ENCODE data around the gene PDZK1IP1.

Gene PDZK1IP1

GRCh38 chr1:47226839-47227215 is 37.0 kb upstream of the PDZK1IP1 start:
- H3K27me3 ChIP-seq (ENCODE audit: control insufficient read depth, insufficient read depth, low read length): peaks cover 14% of the 10 kb centered on the region
- H3K4me3 ChIP-seq (ENCODE audit: low read depth, low read length): no peak overlapping the region
- no peak overlapping the region for H2AFZ ChIP-seq
- H3K27ac ChIP-seq: no peak overlapping the region
- H3K9me3 ChIP-seq (ENCODE audit: control insufficient read depth, low read length): no peaks in the 10 kb centered on the region
- H3K9ac ChIP-seq: no peak overlapping the region
- no peak overlapping the region for H3K4me2 ChIP-seq (ENCODE audit: low read length)
- H3K36me3 ChIP-seq (ENCODE audit: control insufficient read depth, insufficient read depth, low read length): no peaks in the 10 kb centered on the region
- H3K79me2 ChIP-seq: no peaks in the 10 kb centered on the region
- TF ChIP-seq, protein P1, sequence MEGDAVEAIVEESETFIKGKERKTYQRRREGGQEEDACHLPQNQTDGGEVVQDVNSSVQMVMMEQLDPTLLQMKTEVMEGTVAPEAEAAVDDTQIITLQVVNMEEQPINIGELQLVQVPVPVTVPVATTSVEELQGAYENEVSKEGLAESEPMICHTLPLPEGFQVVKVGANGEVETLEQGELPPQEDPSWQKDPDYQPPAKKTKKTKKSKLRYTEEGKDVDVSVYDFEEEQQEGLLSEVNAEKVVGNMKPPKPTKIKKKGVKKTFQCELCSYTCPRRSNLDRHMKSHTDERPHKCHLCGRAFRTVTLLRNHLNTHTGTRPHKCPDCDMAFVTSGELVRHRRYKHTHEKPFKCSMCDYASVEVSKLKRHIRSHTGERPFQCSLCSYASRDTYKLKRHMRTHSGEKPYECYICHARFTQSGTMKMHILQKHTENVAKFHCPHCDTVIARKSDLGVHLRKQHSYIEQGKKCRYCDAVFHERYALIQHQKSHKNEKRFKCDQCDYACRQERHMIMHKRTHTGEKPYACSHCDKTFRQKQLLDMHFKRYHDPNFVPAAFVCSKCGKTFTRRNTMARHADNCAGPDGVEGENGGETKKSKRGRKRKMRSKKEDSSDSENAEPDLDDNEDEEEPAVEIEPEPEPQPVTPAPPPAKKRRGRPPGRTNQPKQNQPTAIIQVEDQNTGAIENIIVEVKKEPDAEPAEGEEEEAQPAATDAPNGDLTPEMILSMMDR (IDR thresholded peaks at IDR 0.05): no peak
- H3K4me1 ChIP-seq: no peaks in the 10 kb centered on the region

GRCh38 chr1:47226121-47226838 is 36.4 kb upstream of the PDZK1IP1 start:
- no peaks in the 10 kb centered on the region for H3K4me1 ChIP-seq
- H3K4me3 ChIP-seq (ENCODE audit: low read depth, low read length): no peak overlapping the region
- H3K27me3 ChIP-seq (ENCODE audit: control insufficient read depth, insufficient read depth, low read length): peaks cover 10% of the 10 kb centered on the region
- TF ChIP-seq, protein P1 (IDR thresholded peaks at IDR 0.05): no peak
- H3K27ac ChIP-seq: no peak overlapping the region
- H3K9me3 ChIP-seq (ENCODE audit: control insufficient read depth, low read length): no peaks in the 10 kb centered on the region
- H3K9ac ChIP-seq: no peak overlapping the region
- H3K79me2 ChIP-seq: no peaks in the 10 kb centered on the region
- H3K4me2 ChIP-seq (ENCODE audit: low read length): peak overlapping the region; percentile 28
- no peaks in the 10 kb centered on the region for H3K36me3 ChIP-seq (ENCODE audit: control insufficient read depth, insufficient read depth, low read length)
- H2AFZ ChIP-seq: no peak overlapping the region

DNA sequence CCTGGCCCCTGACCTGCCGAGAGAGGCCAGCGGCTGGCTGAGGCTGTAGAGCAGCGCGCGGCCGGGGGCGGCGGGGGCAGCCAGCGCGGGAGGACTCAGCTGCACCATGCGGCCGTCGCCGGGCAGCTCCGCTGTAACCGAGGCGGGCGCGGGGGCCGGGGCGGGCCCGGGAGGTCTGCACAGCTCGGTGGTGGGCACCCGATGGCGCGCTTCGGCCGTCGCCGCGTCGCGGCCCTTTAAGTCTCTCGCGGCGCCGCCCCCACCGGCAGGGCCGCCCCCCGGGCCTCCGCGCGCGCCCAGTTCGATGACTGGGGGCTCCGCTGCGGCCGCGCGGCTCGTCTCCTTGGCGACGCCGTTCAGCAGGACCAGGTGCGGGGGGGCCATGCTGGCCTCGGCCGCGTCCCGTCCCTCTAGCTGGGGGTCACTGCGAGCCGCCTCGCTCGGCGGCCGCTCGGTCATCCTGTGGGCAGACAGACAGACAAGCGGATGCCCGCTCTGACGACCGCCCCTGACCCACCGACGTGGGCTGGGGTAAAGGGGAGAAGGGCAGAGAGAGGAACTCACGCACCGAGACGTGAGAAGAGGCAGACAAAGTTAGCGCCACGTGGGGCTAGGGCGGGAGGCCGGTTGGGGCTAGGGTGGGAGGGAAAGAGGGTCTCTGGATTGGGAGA is 35.7 kb upstream of the PDZK1IP1 start:
- Histone ChIP-seq H3K4me1 (no peaks in the 10 kb centered on the region), H3K79me2 (no peaks in the 10 kb centered on the region), H3K9me3 (ENCODE audit: control insufficient read depth, low read length) (no peaks in the 10 kb centered on the region), H3K27me3 (ENCODE audit: control insufficient read depth, insufficient read depth, low read length) (peaks cover 5% of the 10 kb centered on the region), H3K27ac (no peak overlapping the region), H2AFZ (no peak overlapping the region), H3K9ac (no peak overlapping the region), H3K4me3 (ENCODE audit: low read depth, low read length) (no peak overlapping the region), H3K4me2 (ENCODE audit: low read length) (peak overlapping the region; percentile 41), H3K36me3 (ENCODE audit: control insufficient read depth, insufficient read depth, low read length) (no peaks in the 10 kb centered on the region)
- TF ChIP-seq, protein P1 (IDR thresholded peaks at IDR 0.05): no peak

GRCh38 chr1:47224676-47225399 is 35.0 kb upstream of the PDZK1IP1 start:
- H3K4me1 ChIP-seq: no peaks in the 10 kb centered on the region
- H2AFZ ChIP-seq: no peak overlapping the region
- no peak overlapping the region for H3K4me2 ChIP-seq (ENCODE audit: low read length)
- H3K9ac ChIP-seq: no peak overlapping the region
- TF ChIP-seq, protein P1 (IDR thresholded peaks at IDR 0.05): no peak
- H3K4me3 ChIP-seq (ENCODE audit: low read depth, low read length): no peak overlapping the region
- no peaks in the 10 kb centered on the region for H3K9me3 ChIP-seq (ENCODE audit: control insufficient read depth, low read length)
- H3K79me2 ChIP-seq: no peaks in the 10 kb centered on the region
- H3K27ac ChIP-seq: no peak overlapping the region
- H3K36me3 ChIP-seq (ENCODE audit: control insufficient read depth, insufficient read depth, low read length): no peaks in the 10 kb centered on the region
- H3K27me3 ChIP-seq (ENCODE audit: control insufficient read depth, insufficient read depth, low read length): no peaks in the 10 kb centered on the region
